ENCODE data around the gene RTP2. TPM values are rescaled to one million over a fixed set of nuclear protein-coding genes. Genes with fewer than 3 reads are reported as not detected.
A peak's percentile ranks its signal among the peaks of the same experiment; 100 is the strongest.

Gene RTP2
- total RNA-seq, 1 experiment from 2014 or later: not detected

DNA sequence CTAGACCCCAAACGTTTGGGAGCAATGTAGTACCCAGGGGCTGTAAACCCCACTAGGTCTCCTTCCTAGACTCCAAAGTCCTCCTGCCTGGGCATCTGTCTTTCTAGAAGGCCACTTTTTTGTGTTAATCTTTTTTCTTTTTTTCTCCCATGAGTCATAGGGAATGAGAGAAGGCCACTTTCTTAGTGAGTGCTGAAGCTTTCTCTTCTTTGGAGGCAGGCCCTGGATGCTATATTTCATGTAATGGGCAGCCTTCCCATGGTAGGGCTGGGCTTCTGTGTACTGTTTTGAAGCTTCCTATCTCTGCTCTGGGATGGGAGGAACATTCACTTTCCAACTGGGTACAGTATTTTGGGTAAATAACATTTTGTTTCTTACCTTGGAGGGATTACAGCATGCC is 15.2 kb upstream of the RTP2 start:
- no peak overlapping the region for H3K4me3 ChIP-seq (ENCODE audit: low read depth in 2 of 2, low read length in 2 of 2)
- H3K4me1 ChIP-seq (ENCODE audit: control insufficient read depth, insufficient read depth, low read length): no peaks in the 10 kb centered on the region
- TF ChIP-seq SIN3A (IDR thresholded peaks at IDR 0.05; ENCODE audit: borderline replicate concordance, insufficient read depth, low read depth, low read length) (no peak), POLR2AphosphoS5 (IDR thresholded peaks at IDR 0.05; ENCODE audit: low read depth, low read length) (no peak), TCF7L2 (IDR thresholded peaks at IDR 0.05; ENCODE audit: low read depth, low read length) (no peak)
- TF ChIP-seq, protein P1, sequence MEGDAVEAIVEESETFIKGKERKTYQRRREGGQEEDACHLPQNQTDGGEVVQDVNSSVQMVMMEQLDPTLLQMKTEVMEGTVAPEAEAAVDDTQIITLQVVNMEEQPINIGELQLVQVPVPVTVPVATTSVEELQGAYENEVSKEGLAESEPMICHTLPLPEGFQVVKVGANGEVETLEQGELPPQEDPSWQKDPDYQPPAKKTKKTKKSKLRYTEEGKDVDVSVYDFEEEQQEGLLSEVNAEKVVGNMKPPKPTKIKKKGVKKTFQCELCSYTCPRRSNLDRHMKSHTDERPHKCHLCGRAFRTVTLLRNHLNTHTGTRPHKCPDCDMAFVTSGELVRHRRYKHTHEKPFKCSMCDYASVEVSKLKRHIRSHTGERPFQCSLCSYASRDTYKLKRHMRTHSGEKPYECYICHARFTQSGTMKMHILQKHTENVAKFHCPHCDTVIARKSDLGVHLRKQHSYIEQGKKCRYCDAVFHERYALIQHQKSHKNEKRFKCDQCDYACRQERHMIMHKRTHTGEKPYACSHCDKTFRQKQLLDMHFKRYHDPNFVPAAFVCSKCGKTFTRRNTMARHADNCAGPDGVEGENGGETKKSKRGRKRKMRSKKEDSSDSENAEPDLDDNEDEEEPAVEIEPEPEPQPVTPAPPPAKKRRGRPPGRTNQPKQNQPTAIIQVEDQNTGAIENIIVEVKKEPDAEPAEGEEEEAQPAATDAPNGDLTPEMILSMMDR (IDR thresholded peaks at IDR 0.05): no peak
- TF ChIP-seq, protein P2, sequence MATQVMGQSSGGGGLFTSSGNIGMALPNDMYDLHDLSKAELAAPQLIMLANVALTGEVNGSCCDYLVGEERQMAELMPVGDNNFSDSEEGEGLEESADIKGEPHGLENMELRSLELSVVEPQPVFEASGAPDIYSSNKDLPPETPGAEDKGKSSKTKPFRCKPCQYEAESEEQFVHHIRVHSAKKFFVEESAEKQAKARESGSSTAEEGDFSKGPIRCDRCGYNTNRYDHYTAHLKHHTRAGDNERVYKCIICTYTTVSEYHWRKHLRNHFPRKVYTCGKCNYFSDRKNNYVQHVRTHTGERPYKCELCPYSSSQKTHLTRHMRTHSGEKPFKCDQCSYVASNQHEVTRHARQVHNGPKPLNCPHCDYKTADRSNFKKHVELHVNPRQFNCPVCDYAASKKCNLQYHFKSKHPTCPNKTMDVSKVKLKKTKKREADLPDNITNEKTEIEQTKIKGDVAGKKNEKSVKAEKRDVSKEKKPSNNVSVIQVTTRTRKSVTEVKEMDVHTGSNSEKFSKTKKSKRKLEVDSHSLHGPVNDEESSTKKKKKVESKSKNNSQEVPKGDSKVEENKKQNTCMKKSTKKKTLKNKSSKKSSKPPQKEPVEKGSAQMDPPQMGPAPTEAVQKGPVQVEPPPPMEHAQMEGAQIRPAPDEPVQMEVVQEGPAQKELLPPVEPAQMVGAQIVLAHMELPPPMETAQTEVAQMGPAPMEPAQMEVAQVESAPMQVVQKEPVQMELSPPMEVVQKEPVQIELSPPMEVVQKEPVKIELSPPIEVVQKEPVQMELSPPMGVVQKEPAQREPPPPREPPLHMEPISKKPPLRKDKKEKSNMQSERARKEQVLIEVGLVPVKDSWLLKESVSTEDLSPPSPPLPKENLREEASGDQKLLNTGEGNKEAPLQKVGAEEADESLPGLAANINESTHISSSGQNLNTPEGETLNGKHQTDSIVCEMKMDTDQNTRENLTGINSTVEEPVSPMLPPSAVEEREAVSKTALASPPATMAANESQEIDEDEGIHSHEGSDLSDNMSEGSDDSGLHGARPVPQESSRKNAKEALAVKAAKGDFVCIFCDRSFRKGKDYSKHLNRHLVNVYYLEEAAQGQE (IDR thresholded peaks at IDR 0.05; ENCODE audit: insufficient read depth in 1 of 2, low read depth in 2 of 2, low read length in 1 of 2): no peak
- no peak for ATAC-seq
- no peaks in the 10 kb centered on the region for H3K27me3 ChIP-seq (ENCODE audit: control insufficient read depth, insufficient read depth, low read length)
- in situ Hi-C loops (cut with HindIII; ENCODE audit: low pct_unique_long_range_greater_than_20kb, low sequenced_read_pairs): no loop called here
- H3K36me3 ChIP-seq (ENCODE audit: control insufficient read depth, insufficient read depth, low read length): peaks cover 2% of the 10 kb centered on the region
- BruUV-seq (replicated peaks): no TSS peak
- H3K27ac ChIP-seq (ENCODE audit: low read length): no peak overlapping the region
- intact Hi-C loops (cut with micrococcal nuclease; ENCODE audit: unreplicated experiment): loop anchor here (10.0 kb wide), 1 partner anchor 883 kb away; no protein-coding TSS in a partner anchor
- ChIA-PET POLR2A (no interaction called here), CTCF (no interaction called here)
- DNase-seq (ENCODE audit: low read depth, low spot score): no peak
- no peaks in the 10 kb centered on the region for H3K9me3 ChIP-seq (ENCODE audit: control insufficient read depth, insufficient read depth, low read depth, low read length)

DNA sequence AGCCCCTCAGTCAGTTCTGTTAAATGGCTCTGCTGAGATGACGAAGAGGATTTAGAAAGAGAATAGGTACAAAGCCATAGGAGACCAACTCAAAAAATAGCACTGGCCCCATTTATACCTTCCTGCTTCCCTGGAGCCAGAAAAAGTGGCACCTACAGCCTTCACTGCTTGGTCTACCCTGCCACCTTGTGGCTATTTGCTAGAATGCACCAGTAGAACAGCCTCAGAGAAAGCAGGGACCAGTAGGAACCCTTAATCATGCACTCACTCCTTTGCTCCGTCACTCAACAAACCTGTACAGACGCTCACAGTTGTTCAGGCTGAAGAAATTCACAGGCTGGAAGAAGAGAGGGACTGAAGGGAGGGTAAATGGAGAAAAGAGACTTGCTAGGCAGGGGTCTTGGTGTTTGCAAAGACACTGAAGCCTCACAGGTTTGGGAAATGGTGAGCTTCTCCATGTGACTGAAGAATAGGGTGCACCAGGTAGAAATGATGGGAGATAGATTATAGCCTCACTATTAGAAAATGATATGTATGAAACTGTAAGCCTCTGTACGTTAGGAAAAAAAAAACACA is 12.1 kb upstream of the RTP2 start:
- no TSS peak for BruUV-seq (replicated peaks)
- Histone ChIP-seq H3K36me3 (ENCODE audit: control insufficient read depth, insufficient read depth, low read length) (no peaks in the 10 kb centered on the region), H3K27me3 (ENCODE audit: control insufficient read depth, insufficient read depth, low read length) (no peaks in the 10 kb centered on the region), H3K4me1 (ENCODE audit: control insufficient read depth, insufficient read depth, low read length) (no peaks in the 10 kb centered on the region), H3K4me3 (ENCODE audit: low read depth in 2 of 2, low read length in 2 of 2) (no peak overlapping the region), H3K9me3 (ENCODE audit: control insufficient read depth, insufficient read depth, low read depth, low read length) (no peaks in the 10 kb centered on the region), H3K27ac (ENCODE audit: low read length) (no peak overlapping the region)
- ChIA-PET POLR2A (no interaction called here), CTCF (interaction anchor here (0.8 to 2.3 kb wide), 3 partner anchors 35 to 494 kb away, joined by 3 to 13 read pairs (median 4); no protein-coding TSS in a partner anchor)
- ATAC-seq: peak; percentile 96
- no peak for TF ChIP-seq TCF7L2 (IDR thresholded peaks at IDR 0.05; ENCODE audit: low read depth, low read length)
- TF ChIP-seq SIN3A (IDR thresholded peaks at IDR 0.05; ENCODE audit: borderline replicate concordance, insufficient read depth, low read depth, low read length): no peak
- TF ChIP-seq, protein P1 (IDR thresholded peaks at IDR 0.05): peak; percentile 92
- intact Hi-C loops (cut with micrococcal nuclease; ENCODE audit: unreplicated experiment): loop anchor here (1.0 to 10.0 kb wide), 5 partner anchors 35 to 880 kb away; no protein-coding TSS in a partner anchor
- peak; percentile 74 for DNase-seq (ENCODE audit: low read depth, low spot score)
- in situ Hi-C loops (cut with HindIII; ENCODE audit: low pct_unique_long_range_greater_than_20kb, low sequenced_read_pairs): no loop called here
